ENCODE data around the gene STARD7. TPM values are rescaled to one million over a fixed set of nuclear protein-coding genes. Genes with fewer than 3 reads are reported as not detected.
A peak's percentile ranks its signal among the peaks of the same experiment; 100 is the strongest.

Gene STARD7
- total RNA-seq, 6 experiments from 2014 or later, result 167 to 195 (median 180) TPM

- DNase-seq, result no peak
- no peaks in the 10 kb centered on the region for H3K9me3 Mint-ChIP-seq
- no peak overlapping the region for H3K4me3 Mint-ChIP-seq
- no peak overlapping the region for H3K27ac Mint-ChIP-seq
- TF ChIP-seq, protein P1, sequence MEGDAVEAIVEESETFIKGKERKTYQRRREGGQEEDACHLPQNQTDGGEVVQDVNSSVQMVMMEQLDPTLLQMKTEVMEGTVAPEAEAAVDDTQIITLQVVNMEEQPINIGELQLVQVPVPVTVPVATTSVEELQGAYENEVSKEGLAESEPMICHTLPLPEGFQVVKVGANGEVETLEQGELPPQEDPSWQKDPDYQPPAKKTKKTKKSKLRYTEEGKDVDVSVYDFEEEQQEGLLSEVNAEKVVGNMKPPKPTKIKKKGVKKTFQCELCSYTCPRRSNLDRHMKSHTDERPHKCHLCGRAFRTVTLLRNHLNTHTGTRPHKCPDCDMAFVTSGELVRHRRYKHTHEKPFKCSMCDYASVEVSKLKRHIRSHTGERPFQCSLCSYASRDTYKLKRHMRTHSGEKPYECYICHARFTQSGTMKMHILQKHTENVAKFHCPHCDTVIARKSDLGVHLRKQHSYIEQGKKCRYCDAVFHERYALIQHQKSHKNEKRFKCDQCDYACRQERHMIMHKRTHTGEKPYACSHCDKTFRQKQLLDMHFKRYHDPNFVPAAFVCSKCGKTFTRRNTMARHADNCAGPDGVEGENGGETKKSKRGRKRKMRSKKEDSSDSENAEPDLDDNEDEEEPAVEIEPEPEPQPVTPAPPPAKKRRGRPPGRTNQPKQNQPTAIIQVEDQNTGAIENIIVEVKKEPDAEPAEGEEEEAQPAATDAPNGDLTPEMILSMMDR (IDR thresholded peaks at IDR 0.05), result no peak
- H3K4me1 Mint-ChIP-seq (ENCODE audit: low read depth), result peaks cover 14% of the 10 kb centered on the region
- peaks cover 7% of the 10 kb centered on the region; the same call in 1 of the 2 replicates for H3K36me3 Mint-ChIP-seq (ENCODE audit: low read depth)
- H3K27me3 Mint-ChIP-seq (ENCODE audit: insufficient read depth), result peaks cover 29% of the 10 kb centered on the region
These were observed 69.4 kb downstream of the STARD7 start for GRCh38 chr2:96139181-96139758.

DNA sequence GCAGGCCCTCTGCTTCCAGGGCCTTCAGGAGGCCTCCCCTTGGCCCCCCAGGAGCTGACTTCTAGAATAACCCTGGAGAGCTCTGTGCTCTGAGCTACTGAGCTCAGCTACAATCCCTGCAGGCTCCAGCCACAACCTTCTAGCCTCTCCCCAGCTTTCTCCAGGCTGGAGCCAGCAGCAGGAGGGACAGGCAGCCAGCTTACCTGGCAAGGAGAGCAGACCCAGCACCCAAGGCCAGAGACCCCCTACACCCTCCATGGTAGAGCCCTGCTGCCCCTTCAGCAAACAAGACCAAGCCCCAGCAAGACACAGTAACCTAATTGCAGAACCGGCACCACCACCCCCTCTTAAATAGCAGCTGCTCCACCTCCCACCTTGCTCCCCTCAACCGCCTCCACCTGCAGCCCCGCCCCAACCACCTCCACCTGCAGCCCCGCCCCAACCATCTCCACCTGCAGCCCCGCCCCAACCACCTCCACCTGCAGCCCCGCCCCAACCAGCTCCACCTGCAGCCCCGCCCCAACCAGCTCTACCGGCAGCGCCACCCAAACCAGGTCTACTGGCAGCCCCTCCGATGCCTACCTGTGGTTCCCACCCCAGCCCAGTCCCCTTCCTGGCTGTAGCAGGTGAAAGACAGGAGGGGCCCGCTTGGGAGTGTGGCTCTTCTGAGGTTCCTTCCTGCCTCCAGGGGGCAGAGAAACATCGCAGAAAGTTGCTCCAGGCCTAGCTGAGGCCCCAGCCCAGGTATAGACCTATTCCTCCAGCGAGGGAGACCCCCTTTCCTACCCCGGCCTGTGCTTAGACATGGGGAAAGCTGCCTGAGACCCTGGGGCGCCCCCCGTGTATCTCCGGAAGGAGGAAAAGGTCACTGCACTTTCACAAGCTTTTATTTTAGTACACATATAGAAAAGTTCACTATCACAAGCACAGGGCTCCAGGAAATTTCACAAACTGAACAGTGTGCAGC lies 70.2 kb downstream of the STARD7 start, which contains the start of gene ASTL:
ASTL (minus strand) TSS at position 324 of the 967 bp plus-strand sequence; CDS start at position 258, 66 bp downstream.
- TF ChIP-seq, protein P1 (IDR thresholded peaks at IDR 0.05), result peak; percentile 76
- Mint-ChIP-seq H3K4me1 (ENCODE audit: low read depth) (peaks cover 6% of the 10 kb centered on the region), H3K4me3 (no peak within 1 kb of the TSS), H3K36me3 (ENCODE audit: low read depth) (no peaks in the 10 kb centered on the region), H3K27me3 (ENCODE audit: insufficient read depth) (peaks cover 34% of the 10 kb centered on the region), H3K27ac (no peak within 1 kb of the TSS), H3K9me3 (no peaks in the 10 kb centered on the region)
- DNase-seq, result peak; percentile 19

- Mint-ChIP-seq H3K27me3 (ENCODE audit: insufficient read depth) (peaks cover 34% of the 10 kb centered on the region), H3K27ac (no peak overlapping the region), H3K36me3 (ENCODE audit: low read depth) (no peaks in the 10 kb centered on the region), H3K4me3 (no peak overlapping the region), H3K9me3 (no peaks in the 10 kb centered on the region), H3K4me1 (ENCODE audit: low read depth) (no peaks in the 10 kb centered on the region)
- TF ChIP-seq, protein P1 (IDR thresholded peaks at IDR 0.05), result no peak
- no peak for DNase-seq
These were observed 71.1 kb downstream of the STARD7 start for GRCh38 chr2:96137321-96138178.

- H3K4me1 Mint-ChIP-seq (ENCODE audit: low read depth), result no peaks in the 10 kb centered on the region
- no peak for DNase-seq
- no peak overlapping the region for H3K27ac Mint-ChIP-seq
- no peaks in the 10 kb centered on the region for H3K9me3 Mint-ChIP-seq
- H3K36me3 Mint-ChIP-seq (ENCODE audit: low read depth), result no peaks in the 10 kb centered on the region
- H3K4me3 Mint-ChIP-seq, result no peak overlapping the region
- peaks cover 34% of the 10 kb centered on the region for H3K27me3 Mint-ChIP-seq (ENCODE audit: insufficient read depth)
- TF ChIP-seq, protein P1 (IDR thresholded peaks at IDR 0.05), result no peak
These were observed 72.4 kb downstream of the STARD7 start for GRCh38 chr2:96136129-96136720.

GRCh38 chr2:96135621-96136020 lies 73.0 kb downstream of the STARD7 start:
- H3K4me1 Mint-ChIP-seq (ENCODE audit: low read depth), result no peaks in the 10 kb centered on the region
- no peaks in the 10 kb centered on the region for H3K36me3 Mint-ChIP-seq (ENCODE audit: low read depth)
- no peak overlapping the region for H3K27ac Mint-ChIP-seq
- H3K4me3 Mint-ChIP-seq, result no peak overlapping the region
- DNase-seq, result no peak
- H3K27me3 Mint-ChIP-seq (ENCODE audit: insufficient read depth), result peaks cover 34% of the 10 kb centered on the region
- no peaks in the 10 kb centered on the region for H3K9me3 Mint-ChIP-seq
- TF ChIP-seq, protein P1 (IDR thresholded peaks at IDR 0.05), result no peak
